Transverse colon (tissue), 4 donors: Measurements from ENCODE around the gene RAVER1. TPM values are rescaled to one million over a fixed set of nuclear protein-coding genes. Genes with fewer than 3 reads are reported as not detected.
"Not testable (repeated sequence)": the region's sequence is repeated elsewhere in the genome, so short reads cannot be mapped to it uniquely, and the experiment has no call there.

Experiments
- DNase-seq: peaks from one replicate; pipeline ENCODE4 v3.0.0-alpha.2; 2019
- H3K27ac ChIP-seq, 4 donors: fragments of 200-600 bp; sonication (generic); 2 replicates each; pipeline ENCODE4 v1.5.1; 2016 to 2018; ENCODE audit warnings: inconsistent platforms in 4 of 4
- H3K27me3 ChIP-seq: fragments of 200-600 bp; sonication (generic); 2 replicates; pipeline ENCODE4 v1.5.1; 2017; ENCODE audit warnings: inconsistent platforms
- H3K36me3 ChIP-seq, 4 donors: fragments of 200-600 bp; sonication (generic); 2 replicates each; pipeline ENCODE4 v1.5.1; 2017 to 2019; ENCODE audit warnings: inconsistent platforms in 4 of 4
- H3K4me1 ChIP-seq, 4 donors: fragments of 200-600 bp; sonication (generic); 2 replicates each; pipeline ENCODE4 v1.5.1; 2017 to 2020; ENCODE audit warnings: inconsistent platforms in 4 of 4
- H3K4me3 ChIP-seq, 4 donors: fragments of 200-600 bp; sonication (generic); 1 replicate in 1 of 4; 2 replicates in 3 of 4; pipeline versions ENCODE4 v1.5.1 to v1.6.1; 2017 to 2019; ENCODE audit warnings: inconsistent platforms in 4 of 4
- H3K9me3 ChIP-seq, 2 donors: fragments of 200-600 bp; sonication (generic); 2 replicates each; pipeline ENCODE4 v1.5.1; 2017 to 2019; ENCODE audit warnings: inconsistent platforms in 2 of 2
- EP300 ChIP-seq: sonication (generic); formaldehyde crosslinking; IDR thresholded peaks from one replicate; pipeline ENCODE4 v1.6.1; 2017; ENCODE audit warnings: antibody characterized with exemption, low read depth
- POLR2A ChIP-seq: fragments of 450-650 bp; IDR thresholded peaks from one replicate; pipeline ENCODE4 v1.6.1; 2016; ENCODE audit warnings: antibody characterized with exemption, mild to moderate bottlenecking, moderate library complexity
- POLR2AphosphoS5 ChIP-seq, 3 donors: sonication (generic); formaldehyde crosslinking; IDR thresholded peaks; one replicate each; pipeline ENCODE4 v1.6.1; 2016; ENCODE audit warnings: antibody characterized with exemption in 3 of 3
- WGBS, 2 donors: methylation state at CpG; one replicate each; pipeline ENCODE4 v1.1.5; 2018; ENCODE audit warnings: low coverage in 1 of 2; 5-methylcytosine and 5-hydroxymethylcytosine counted together
- in situ Hi-C, 4 donors: fragments of 200-750 bp; cut with MboI; loops; one replicate each; pipeline versions ENCODE4 v1.15.0 to v1.15.1; 2017; ENCODE audit warnings: low sequenced_read_pairs in 3 of 4, low pct_ligation_motif_present in 1 of 4, low pct_unique_long_range_greater_than_20kb in 1 of 4
- intact Hi-C: fragments of 100-400 bp; cut with DNase I; formaldehyde crosslinking; loops from one replicate; pipeline ENCODE4 v1.15.1; 2023; ENCODE audit warnings: low total_unique reads
- total RNA-seq, 4 donors: library from RNA; depleted of rRNA; stranded (reverse); fragments of >200 nt; gene quantifications; one replicate each; pipeline ENCODE4 v1.1.0, GENCODE V29; 2016
- TF ChIP-seq, protein P1 (sequence below), 5 experiments: fragments of 200-600 bp in 3 of 5; fragments of 450-650 bp in 2 of 5; sonication (generic) in 3 of 5; IDR thresholded peaks; 1 replicate in 2 of 5; 2 replicates in 3 of 5; pipeline ENCODE4 v1.5.1; 2016 to 2017; ENCODE audit warnings: antibody characterized with exemption in 5 of 5, inconsistent platforms in 3 of 5, mild to moderate bottlenecking in 2 of 5, moderate library complexity in 1 of 5

The RAVER1 gene
- total RNA-seq, 4 donors from 2014 or later: 35.0 to 39.6 (median 38.6) TPM

DNA sequence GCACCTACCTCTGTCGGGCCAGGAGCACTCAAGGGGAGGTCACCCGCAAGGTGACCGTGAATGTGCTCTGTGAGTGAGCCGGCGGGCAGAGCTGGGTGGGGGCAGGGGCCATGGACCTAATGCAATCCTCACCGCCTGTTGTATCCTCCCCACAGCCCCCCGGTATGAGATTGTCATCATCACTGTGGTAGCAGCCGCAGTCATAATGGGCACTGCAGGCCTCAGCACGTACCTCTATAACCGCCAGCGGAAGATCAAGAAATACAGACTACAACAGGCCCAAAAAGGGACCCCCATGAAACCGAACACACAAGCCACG is 48.4 kb downstream of the RAVER1 start:
- no peak overlapping the region for H3K27ac ChIP-seq
- 95% methylated on average over 13 of the region's 13 CpGs; no CpG with 5 or more reads in 1 of the 2 donors for WGBS, 2 donors
- no peaks in the 10 kb centered on the region for H3K36me3 ChIP-seq
- TF ChIP-seq POLR2AphosphoS5 (IDR thresholded peaks at IDR 0.05) (no peak), POLR2A (no peak), EP300 (no peak)
- TF ChIP-seq, protein P1, sequence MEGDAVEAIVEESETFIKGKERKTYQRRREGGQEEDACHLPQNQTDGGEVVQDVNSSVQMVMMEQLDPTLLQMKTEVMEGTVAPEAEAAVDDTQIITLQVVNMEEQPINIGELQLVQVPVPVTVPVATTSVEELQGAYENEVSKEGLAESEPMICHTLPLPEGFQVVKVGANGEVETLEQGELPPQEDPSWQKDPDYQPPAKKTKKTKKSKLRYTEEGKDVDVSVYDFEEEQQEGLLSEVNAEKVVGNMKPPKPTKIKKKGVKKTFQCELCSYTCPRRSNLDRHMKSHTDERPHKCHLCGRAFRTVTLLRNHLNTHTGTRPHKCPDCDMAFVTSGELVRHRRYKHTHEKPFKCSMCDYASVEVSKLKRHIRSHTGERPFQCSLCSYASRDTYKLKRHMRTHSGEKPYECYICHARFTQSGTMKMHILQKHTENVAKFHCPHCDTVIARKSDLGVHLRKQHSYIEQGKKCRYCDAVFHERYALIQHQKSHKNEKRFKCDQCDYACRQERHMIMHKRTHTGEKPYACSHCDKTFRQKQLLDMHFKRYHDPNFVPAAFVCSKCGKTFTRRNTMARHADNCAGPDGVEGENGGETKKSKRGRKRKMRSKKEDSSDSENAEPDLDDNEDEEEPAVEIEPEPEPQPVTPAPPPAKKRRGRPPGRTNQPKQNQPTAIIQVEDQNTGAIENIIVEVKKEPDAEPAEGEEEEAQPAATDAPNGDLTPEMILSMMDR (IDR thresholded peaks at IDR 0.05): no peak
- no peak for DNase-seq
- peaks cover 13 to 31% (median 27%) of the 10 kb centered on the region in 4 donors for H3K4me1 ChIP-seq
- H3K9me3 ChIP-seq: no peaks in the 10 kb centered on the region
- H3K27me3 ChIP-seq: peaks cover 34% of the 10 kb centered on the region
- intact Hi-C loops (loop anchor here (5.0 kb wide), 1 partner anchor 647 kb away; no protein-coding TSS in a partner anchor), in situ Hi-C loops (no loop called here)
- H3K4me3 ChIP-seq: no peak overlapping the region

DNA sequence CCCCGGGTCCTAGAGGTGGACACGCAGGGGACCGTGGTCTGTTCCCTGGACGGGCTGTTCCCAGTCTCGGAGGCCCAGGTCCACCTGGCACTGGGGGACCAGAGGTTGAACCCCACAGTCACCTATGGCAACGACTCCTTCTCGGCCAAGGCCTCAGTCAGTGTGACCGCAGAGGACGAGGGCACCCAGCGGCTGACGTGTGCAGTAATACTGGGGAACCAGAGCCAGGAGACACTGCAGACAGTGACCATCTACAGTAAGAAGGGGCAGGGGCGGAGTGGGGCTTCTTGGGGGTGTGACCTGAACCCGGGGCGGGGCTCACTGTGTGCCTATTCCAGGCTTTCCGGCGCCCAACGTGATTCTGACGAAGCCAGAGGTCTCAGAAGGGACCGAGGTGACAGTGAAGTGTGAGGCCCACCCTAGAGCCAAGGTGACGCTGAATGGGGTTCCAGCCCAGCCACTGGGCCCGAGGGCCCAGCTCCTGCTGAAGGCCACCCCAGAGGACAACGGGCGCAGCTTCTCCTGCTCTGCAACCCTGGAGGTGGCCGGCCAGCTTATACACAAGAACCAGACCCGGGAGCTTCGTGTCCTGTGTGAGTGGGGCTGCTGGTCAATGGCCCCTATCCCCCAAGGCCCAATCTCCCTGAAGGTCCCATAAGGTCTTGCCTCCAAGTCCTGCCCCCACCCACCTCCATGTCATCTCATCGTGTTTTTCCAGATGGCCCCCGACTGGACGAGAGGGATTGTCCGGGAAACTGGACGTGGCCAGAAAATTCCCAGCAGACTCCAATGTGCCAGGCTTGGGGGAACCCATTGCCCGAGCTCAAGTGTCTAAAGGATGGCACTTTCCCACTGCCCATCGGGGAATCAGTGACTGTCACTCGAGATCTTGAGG is 49.0 kb downstream of the RAVER1 start:
- intact Hi-C loops: no loop called here
- Histone ChIP-seq H3K27ac (no peak overlapping the region), H3K27me3 (peaks cover 28% of the 10 kb centered on the region)

DNA sequence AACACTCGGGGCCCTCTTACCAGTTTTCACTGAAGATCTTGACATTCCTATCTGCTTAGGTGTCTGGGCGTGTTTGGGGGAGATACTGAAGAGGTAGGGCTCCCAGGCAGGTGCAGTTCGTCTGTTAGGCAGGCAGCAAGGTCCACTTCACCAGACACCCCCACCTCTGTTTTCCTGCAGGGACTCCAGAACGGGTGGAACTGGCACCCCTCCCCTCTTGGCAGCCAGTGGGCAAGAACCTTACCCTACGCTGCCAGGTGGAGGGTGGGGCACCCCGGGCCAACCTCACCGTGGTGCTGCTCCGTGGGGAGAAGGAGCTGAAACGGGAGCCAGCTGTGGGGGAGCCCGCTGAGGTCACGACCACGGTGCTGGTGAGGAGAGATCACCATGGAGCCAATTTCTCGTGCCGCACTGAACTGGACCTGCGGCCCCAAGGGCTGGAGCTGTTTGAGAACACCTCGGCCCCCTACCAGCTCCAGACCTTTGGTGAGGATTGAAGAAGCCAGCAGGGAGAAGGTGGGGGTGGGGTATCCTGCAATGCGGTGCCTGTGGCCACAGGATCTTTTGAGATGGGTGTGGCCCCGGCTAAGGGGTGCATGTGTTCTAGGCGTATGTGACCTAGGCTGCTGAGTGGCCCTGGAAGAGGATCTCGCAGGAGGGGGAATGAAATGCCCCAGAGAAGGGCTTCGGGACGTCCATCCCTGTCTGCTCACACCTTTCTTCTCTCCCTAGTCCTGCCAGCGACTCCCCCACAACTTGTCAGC is 49.8 kb downstream of the RAVER1 start:
- Histone ChIP-seq H3K27me3 (peaks cover 20% of the 10 kb centered on the region), H3K27ac (no peak overlapping the region), H3K4me3 (no peak overlapping the region), H3K36me3 (no peaks in the 10 kb centered on the region), H3K9me3 (no peaks in the 10 kb centered on the region), H3K4me1 (peaks cover under 1 to 17% (median 12%) of the 10 kb centered on the region in 4 donors)
- TF ChIP-seq POLR2A: no peak
- TF ChIP-seq, protein P1 (IDR thresholded peaks at IDR 0.05): no peak
- no peak for TF ChIP-seq POLR2AphosphoS5 (IDR thresholded peaks at IDR 0.05)
- no peak for TF ChIP-seq EP300
- no peak for DNase-seq
- WGBS, 2 donors: 60 to 79% methylated on average over 1 to 22 of the region's 23 CpGs
- intact Hi-C loops (no loop called here), in situ Hi-C loops (no loop called here)

More for the DNA sequence above, 49.0 kb downstream of the RAVER1 start:
- H3K4me3 ChIP-seq: no peak overlapping the region
- TF ChIP-seq EP300: no peak
- TF ChIP-seq, protein P1 (IDR thresholded peaks at IDR 0.05): no peak
- no peak for TF ChIP-seq POLR2A
- no peak for TF ChIP-seq POLR2AphosphoS5 (IDR thresholded peaks at IDR 0.05)
- no peak for DNase-seq
- WGBS, 2 donors: 91% methylated on average over 33 of the region's 34 CpGs; no CpG with 5 or more reads in 1 of the 2 donors
- H3K9me3 ChIP-seq: no peaks in the 10 kb centered on the region
- H3K36me3 ChIP-seq: no peaks in the 10 kb centered on the region
- peaks cover 8 to 25% (median 21%) of the 10 kb centered on the region in 4 donors for H3K4me1 ChIP-seq
- in situ Hi-C loops: no loop called here

DNA sequence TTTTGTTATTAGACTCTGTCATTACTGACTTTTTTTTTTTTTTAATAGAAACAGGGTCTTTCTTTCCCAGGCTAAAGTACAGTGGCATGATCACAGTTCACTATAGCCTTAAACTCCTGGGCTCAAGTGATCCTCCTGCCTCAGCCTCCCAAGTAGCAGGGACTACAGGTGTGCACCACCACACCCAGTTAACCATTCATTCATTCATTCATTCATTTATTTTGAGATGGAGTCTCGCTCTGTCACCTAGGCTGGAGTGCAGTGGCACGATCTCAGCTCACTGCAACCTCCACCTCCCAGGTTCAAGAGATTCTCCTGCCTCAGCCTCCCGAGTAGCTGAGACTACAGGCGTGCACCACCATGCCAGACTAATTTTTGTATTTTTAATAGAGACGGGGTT is 51.3 kb downstream of the RAVER1 start:
- H3K9me3 ChIP-seq, H3K4me3 ChIP-seq, H3K4me1 ChIP-seq, in situ Hi-C loops, intact Hi-C loops, H3K36me3 ChIP-seq, DNase-seq, H3K27me3 ChIP-seq, H3K27ac ChIP-seq: not testable (repeated sequence)
- 92 to 100% methylated on average over 2 to 5 of the region's 5 CpGs for WGBS, 2 donors
